ENCODE results near the gene CRB3. TPM values are rescaled to one million over a fixed set of nuclear protein-coding genes. Genes with fewer than 3 reads are reported as not detected.

The CRB3 gene
- total and polyA plus RNA-seq, 8 donors: 14.9 to 78.8 (median 17.9) TPM

GRCh38 chr19:6423499-6424194, 40.4 kb upstream of the CRB3 start:
- no peak for TF ChIP-seq CTCF (IDR thresholded peaks at IDR 0.05)
- Histone ChIP-seq H3K27ac (peak overlapping the region; percentile 55 to 59), H3K9me3 (no peaks in the 10 kb centered on the region), H3K4me3 (peak overlapping the region; percentile 88 to 89), H3K27me3 (no peaks in the 10 kb centered on the region), H3K36me3 (peaks cover 0 to 33% of the 10 kb centered on the region in 2 donors), H3K4me1 (peaks cover 10 to 32% of the 10 kb centered on the region in 2 donors)
- intact Hi-C loops (cut with DNase I): no loop called here
- DNase-seq (peak in 2 of 4 donors; percentile 48 to 77), ATAC-seq (no peak)

- Histone ChIP-seq H3K9me3 (no peaks in the 10 kb centered on the region), H3K4me1 (peaks cover 10 to 32% of the 10 kb centered on the region in 2 donors), H3K27ac (peak within 1 kb of the TSS; percentile 87), H3K27me3 (no peaks in the 10 kb centered on the region), H3K36me3 (peaks cover 0 to 26% of the 10 kb centered on the region in 2 donors), H3K4me3 (peak within 1 kb of the TSS; percentile 88 to 89)
- TF ChIP-seq CTCF (IDR thresholded peaks at IDR 0.05): no peak
- intact Hi-C loops (cut with DNase I): no loop called here
- DNase-seq (peak in 2 of 4 donors; percentile 19 to 98), ATAC-seq (no peak)
Observed at GRCh38 chr19:6424195-6424938, 39.7 kb upstream of the CRB3 start, which contains the start of gene KHSRP. KHSRP (minus strand) TSS chr19:6424811; CDS start chr19:6424701, 110 bp downstream.

- intact Hi-C loops (cut with DNase I): no loop called here
- Histone ChIP-seq H3K4me1 (peaks cover 10 to 32% of the 10 kb centered on the region in 2 donors), H3K36me3 (peaks cover 0 to 18% of the 10 kb centered on the region in 2 donors), H3K27ac (peak overlapping the region; percentile 87), H3K27me3 (no peaks in the 10 kb centered on the region), H3K9me3 (no peaks in the 10 kb centered on the region), H3K4me3 (peak overlapping the region in 1 of 2 donors; percentile 89)
- no peak for TF ChIP-seq CTCF (IDR thresholded peaks at IDR 0.05)
- ATAC-seq (peak; percentile 93), DNase-seq (peak; percentile 94 to 100 (median 100))
Observed at GRCh38 chr19:6424939-6425731, 38.9 kb upstream of the CRB3 start.

GRCh38 chr19:6425732-6426620, 38.1 kb upstream of the CRB3 start:
- DNase-seq (peak in 1 of 4 donors; percentile 13), ATAC-seq (no peak)
- intact Hi-C loops (cut with DNase I): no loop called here
- Histone ChIP-seq H3K27ac (peak overlapping the region; percentile 87), H3K9me3 (no peaks in the 10 kb centered on the region), H3K4me3 (peak overlapping the region in 1 of 2 donors; percentile 89), H3K36me3 (peaks cover 0 to 10% of the 10 kb centered on the region in 2 donors), H3K4me1 (peaks cover 10 to 32% of the 10 kb centered on the region in 2 donors), H3K27me3 (no peaks in the 10 kb centered on the region)
- no peak for TF ChIP-seq CTCF (IDR thresholded peaks at IDR 0.05)

Data from left lung (tissue), 10 donors.